Suprapubic skin (tissue), 4 donors: Measurements from ENCODE around the gene BLTP3A. TPM values are rescaled to one million over a fixed set of nuclear protein-coding genes. Genes with fewer than 3 reads are reported as not detected.

Source experiments
- DNase-seq, 2 donors: peaks; one replicate each; pipeline ENCODE4 v3.0.0-alpha.2; 2019; ENCODE audit warnings: low spot score in 2 of 2
- H3K27ac ChIP-seq: fragments of 200-600 bp; sonication (generic); one replicate; pipeline ENCODE4 v1.5.1; 2019
- H3K27me3 ChIP-seq: fragments of 200-600 bp; sonication (generic); one replicate; pipeline ENCODE4 v1.5.1; 2019
- H3K36me3 ChIP-seq: fragments of 200-600 bp; sonication (generic); one replicate; pipeline ENCODE4 v1.5.1; 2019
- H3K4me1 ChIP-seq: fragments of 200-600 bp; sonication (generic); one replicate; pipeline ENCODE4 v1.5.1; 2019
- H3K4me3 ChIP-seq: fragments of 200-600 bp; sonication (generic); one replicate; pipeline ENCODE4 v1.5.1; 2019; ENCODE audit warnings: mild to moderate bottlenecking
- H3K9me3 ChIP-seq: fragments of 200-600 bp; sonication (generic); one replicate; pipeline ENCODE4 v1.5.1; 2019
- EP300 ChIP-seq: sonication (generic); formaldehyde crosslinking; IDR thresholded peaks from one replicate; pipeline ENCODE4 v1.6.1; 2017; ENCODE audit warnings: antibody characterized with exemption
- POLR2A ChIP-seq, 2 donors: fragments of 450-650 bp; IDR thresholded peaks; one replicate each; pipeline ENCODE4 v1.6.1; 2017; ENCODE audit warnings: antibody characterized with exemption in 2 of 2, mild to moderate bottlenecking in 2 of 2, moderate library complexity in 2 of 2
- POLR2AphosphoS5 ChIP-seq, 3 donors: sonication (generic); formaldehyde crosslinking; IDR thresholded peaks; one replicate each; pipeline ENCODE4 v1.6.1; 2017; ENCODE audit warnings: antibody characterized with exemption in 3 of 3
- WGBS: methylation state at CpG from one replicate; pipeline ENCODE4 v1.1.5; 2018; 5-methylcytosine and 5-hydroxymethylcytosine counted together
- total RNA-seq, 4 donors: library from RNA; depleted of rRNA; stranded (reverse); fragments of >200 nt; gene quantifications; one replicate each; pipeline ENCODE4 v1.1.0, GENCODE V29; 2016
- TF ChIP-seq, protein P1 (sequence below), 2 donors: fragments of 200-600 bp in 1 of 2; fragments of 450-650 bp in 1 of 2; sonication (generic) in 1 of 2; IDR thresholded peaks; one replicate each; pipeline ENCODE4 v1.5.1; 2016 to 2019; ENCODE audit warnings: antibody characterized with exemption in 2 of 2, mild to moderate bottlenecking in 1 of 2, moderate library complexity in 1 of 2

Gene BLTP3A
- total RNA-seq, 4 donors from 2014 or later = 6.3 to 12.2 (median 9.0) TPM

DNA sequence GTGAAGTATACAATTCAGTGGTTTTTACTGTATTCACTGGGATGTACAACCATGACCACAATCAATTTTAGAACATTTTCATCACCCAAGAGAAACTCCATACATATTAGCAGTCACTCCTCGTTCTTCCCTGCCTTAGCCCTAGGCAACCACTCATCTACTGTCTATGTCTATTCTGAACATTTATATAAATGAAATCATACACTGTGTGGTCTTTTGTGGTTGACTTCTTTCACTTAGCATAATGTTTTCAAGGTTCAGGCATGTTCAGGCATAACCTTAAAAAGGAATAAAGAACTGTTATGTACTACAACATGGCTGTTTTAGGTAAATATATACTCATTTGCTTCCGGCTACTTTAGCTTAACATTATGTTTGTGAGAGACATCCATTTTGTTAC lies 37.3 kb downstream of the BLTP3A start:
- no peak for TF ChIP-seq POLR2AphosphoS5 (IDR thresholded peaks at IDR 0.05)
- no peak for TF ChIP-seq POLR2A (IDR thresholded peaks at IDR 0.05)
- TF ChIP-seq EP300 = no peak
- TF ChIP-seq, protein P1, sequence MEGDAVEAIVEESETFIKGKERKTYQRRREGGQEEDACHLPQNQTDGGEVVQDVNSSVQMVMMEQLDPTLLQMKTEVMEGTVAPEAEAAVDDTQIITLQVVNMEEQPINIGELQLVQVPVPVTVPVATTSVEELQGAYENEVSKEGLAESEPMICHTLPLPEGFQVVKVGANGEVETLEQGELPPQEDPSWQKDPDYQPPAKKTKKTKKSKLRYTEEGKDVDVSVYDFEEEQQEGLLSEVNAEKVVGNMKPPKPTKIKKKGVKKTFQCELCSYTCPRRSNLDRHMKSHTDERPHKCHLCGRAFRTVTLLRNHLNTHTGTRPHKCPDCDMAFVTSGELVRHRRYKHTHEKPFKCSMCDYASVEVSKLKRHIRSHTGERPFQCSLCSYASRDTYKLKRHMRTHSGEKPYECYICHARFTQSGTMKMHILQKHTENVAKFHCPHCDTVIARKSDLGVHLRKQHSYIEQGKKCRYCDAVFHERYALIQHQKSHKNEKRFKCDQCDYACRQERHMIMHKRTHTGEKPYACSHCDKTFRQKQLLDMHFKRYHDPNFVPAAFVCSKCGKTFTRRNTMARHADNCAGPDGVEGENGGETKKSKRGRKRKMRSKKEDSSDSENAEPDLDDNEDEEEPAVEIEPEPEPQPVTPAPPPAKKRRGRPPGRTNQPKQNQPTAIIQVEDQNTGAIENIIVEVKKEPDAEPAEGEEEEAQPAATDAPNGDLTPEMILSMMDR (IDR thresholded peaks at IDR 0.05) = no peak
- Histone ChIP-seq H3K9me3 (no peaks in the 10 kb centered on the region), H3K27me3 (no peaks in the 10 kb centered on the region), H3K36me3 (peaks cover 40% of the 10 kb centered on the region), H3K4me1 (no peaks in the 10 kb centered on the region), H3K27ac (no peak overlapping the region), H3K4me3 (no peak overlapping the region)
- WGBS = 79% methylated on average over 2 of the region's 2 CpGs
- no peak for DNase-seq

DNA sequence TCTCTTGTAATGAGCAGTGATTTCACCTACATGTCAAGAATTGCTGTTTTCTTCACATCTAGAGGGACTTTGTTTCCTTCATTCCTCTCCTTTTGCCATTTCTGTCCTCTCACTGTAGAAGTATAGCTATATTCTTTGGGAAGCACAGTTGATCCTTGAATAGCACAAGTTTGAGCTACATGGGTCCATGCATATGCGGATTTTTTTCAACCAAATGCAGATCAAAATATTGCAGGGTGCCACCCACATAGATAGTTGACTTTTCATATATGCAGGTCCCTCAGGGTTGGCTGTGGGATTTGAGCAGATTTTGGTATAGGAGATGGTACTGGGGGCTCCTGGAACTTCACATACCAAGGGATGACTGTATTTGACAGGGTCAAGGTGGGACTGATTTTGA lies 41.1 kb downstream of the BLTP3A start:
- DNase-seq = no peak
- WGBS = 100% methylated on average over 1 of the region's 1 CpG
- Histone ChIP-seq H3K4me3 (no peak overlapping the region), H3K4me1 (no peaks in the 10 kb centered on the region), H3K9me3 (no peaks in the 10 kb centered on the region), H3K27me3 (no peaks in the 10 kb centered on the region), H3K36me3 (peaks cover 38% of the 10 kb centered on the region), H3K27ac (no peak overlapping the region)
- TF ChIP-seq, protein P1 (IDR thresholded peaks at IDR 0.05) = no peak
- TF ChIP-seq POLR2AphosphoS5 (IDR thresholded peaks at IDR 0.05) (no peak), POLR2A (IDR thresholded peaks at IDR 0.05) (no peak), EP300 (no peak)

DNA sequence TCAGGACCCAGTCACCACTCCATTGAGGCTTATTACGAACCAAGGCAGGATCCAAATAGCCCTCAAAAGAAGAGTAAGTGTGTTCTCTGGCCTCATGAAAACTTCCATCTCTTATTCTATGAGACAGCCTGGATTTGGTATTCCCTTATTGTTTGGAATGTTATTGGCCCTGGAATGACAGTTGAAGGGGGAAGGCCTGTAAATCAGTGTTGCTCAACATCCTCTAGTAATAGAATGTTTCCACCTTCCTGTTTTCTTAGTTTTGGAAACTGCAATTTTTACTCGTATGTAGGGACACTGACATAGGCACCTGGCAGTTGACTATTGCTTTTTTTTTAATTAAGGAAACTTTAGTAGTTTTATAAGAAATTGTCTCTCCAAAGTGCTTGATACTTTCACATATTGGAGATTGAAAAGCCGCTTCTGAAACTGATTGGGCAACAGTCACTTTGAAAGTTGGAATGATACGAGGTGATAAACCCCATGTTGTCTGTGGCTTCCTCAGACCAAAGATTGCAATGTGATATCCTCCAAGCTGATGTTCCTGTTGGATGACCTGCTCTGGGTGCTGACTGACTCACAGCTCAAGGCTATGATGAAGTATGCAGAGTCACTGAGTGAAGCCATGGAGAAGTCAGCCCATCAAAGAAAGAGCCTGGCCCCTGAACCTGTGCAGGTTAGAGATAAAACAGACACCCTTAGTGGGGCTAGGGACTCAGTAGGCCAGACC lies 43.1 kb downstream of the BLTP3A start:
- Histone ChIP-seq H3K36me3 (peaks cover 45% of the 10 kb centered on the region), H3K9me3 (no peaks in the 10 kb centered on the region), H3K27ac (no peak overlapping the region), H3K4me1 (no peaks in the 10 kb centered on the region), H3K4me3 (no peak overlapping the region), H3K27me3 (no peaks in the 10 kb centered on the region)
- 86% methylated on average over 4 of the region's 4 CpGs for WGBS
- TF ChIP-seq EP300 (no peak), POLR2AphosphoS5 (IDR thresholded peaks at IDR 0.05) (no peak)
- TF ChIP-seq, protein P1 (IDR thresholded peaks at IDR 0.05) = no peak
- no peak for DNase-seq

DNA sequence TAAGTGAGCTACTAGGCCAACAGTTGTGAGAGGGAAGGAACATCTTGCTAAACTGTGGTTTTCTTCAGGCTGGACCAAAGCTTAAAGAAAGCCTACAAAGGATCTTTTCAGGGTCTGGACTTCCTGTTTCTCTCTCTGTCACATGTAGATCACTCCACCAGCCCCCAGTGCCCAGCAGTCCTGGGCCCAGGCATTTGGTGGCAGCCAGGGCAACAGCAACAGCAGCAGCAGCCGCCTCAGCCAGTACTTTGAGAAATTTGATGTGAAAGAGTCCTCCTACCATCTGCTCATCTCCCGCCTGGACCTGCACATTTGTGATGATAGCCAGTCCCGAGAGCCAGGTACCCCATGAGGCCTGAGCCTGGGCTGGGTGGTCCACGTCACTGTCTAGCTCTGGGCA lies 44.1 kb downstream of the BLTP3A start:
- Histone ChIP-seq H3K4me3 (no peak overlapping the region), H3K36me3 (peaks cover 44% of the 10 kb centered on the region), H3K27ac (no peak overlapping the region), H3K4me1 (no peaks in the 10 kb centered on the region), H3K27me3 (no peaks in the 10 kb centered on the region), H3K9me3 (no peaks in the 10 kb centered on the region)
- no peak for DNase-seq
- TF ChIP-seq POLR2AphosphoS5 (IDR thresholded peaks at IDR 0.05) (no peak), EP300 (no peak), POLR2A (IDR thresholded peaks at IDR 0.05) (no peak)
- TF ChIP-seq, protein P1 (IDR thresholded peaks at IDR 0.05) = no peak
- 95% methylated on average over 4 of the region's 4 CpGs for WGBS

DNA sequence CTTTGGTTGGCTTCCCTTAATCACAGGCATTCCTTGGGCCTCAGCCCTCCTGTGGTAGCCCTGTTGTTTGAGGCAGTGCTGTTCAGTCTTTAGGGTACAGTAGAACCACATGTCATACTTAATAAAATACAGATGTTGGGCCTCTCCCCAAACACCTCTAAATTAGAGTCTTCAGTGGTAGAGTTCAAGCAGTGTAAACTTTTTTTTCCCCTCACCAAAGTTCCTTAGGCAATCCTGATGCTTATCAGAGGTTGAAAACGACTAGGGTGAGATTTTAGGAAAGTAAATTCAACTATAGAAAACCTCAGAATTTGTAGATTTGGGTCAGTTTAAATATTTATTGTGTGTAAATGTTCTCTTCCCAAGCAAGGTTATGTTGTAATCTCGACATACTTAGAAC lies 44.6 kb downstream of the BLTP3A start:
- Histone ChIP-seq H3K9me3 (no peaks in the 10 kb centered on the region), H3K27ac (no peak overlapping the region), H3K27me3 (no peaks in the 10 kb centered on the region), H3K4me1 (no peaks in the 10 kb centered on the region), H3K4me3 (no peak overlapping the region), H3K36me3 (peaks cover 44% of the 10 kb centered on the region)
- DNase-seq = no peak
- WGBS = 65% methylated on average over 2 of the region's 2 CpGs
- TF ChIP-seq POLR2A (IDR thresholded peaks at IDR 0.05) (no peak), EP300 (no peak), POLR2AphosphoS5 (IDR thresholded peaks at IDR 0.05) (no peak)
- TF ChIP-seq, protein P1 (IDR thresholded peaks at IDR 0.05) = no peak
